Fibroblast of skin of right quadriceps (primary cell): ENCODE data around the gene GPR176.
A peak's percentile ranks its signal among the peaks of the same experiment; 100 is the strongest.

ENCODE experiments used
- DNase-seq: peaks from one replicate; pipeline ENCODE4 v3.0.0-alpha.2; 2013

Gene GPR176

GRCh38 chr15:39888243-39888642 is 31.8 kb downstream of the GPR176 start:
- DNase-seq = no peak

- DNase-seq = peak; percentile 47
Measured at GRCh38 chr15:39887832-39888231, 32.2 kb downstream of the GPR176 start.

GRCh38 chr15:39887211-39887610 is 32.9 kb downstream of the GPR176 start:
- no peak for DNase-seq

GRCh38 chr15:39886418-39886817 is 33.6 kb downstream of the GPR176 start:
- no peak for DNase-seq

GRCh38 chr15:39885099-39885777 is 34.8 kb downstream of the GPR176 start:
- DNase-seq = no peak

- no peak for DNase-seq
Measured at GRCh38 chr15:39884351-39884750, 35.7 kb downstream of the GPR176 start.

GRCh38 chr15:39882602-39883001 is 37.5 kb downstream of the GPR176 start:
- DNase-seq = no peak

- DNase-seq = no peak
Measured at GRCh38 chr15:39881790-39882189, 38.3 kb downstream of the GPR176 start.

- peak; percentile 70 for DNase-seq
Measured at GRCh38 chr15:39880718-39881387, 39.2 kb downstream of the GPR176 start.

GRCh38 chr15:39878406-39878785 is 41.7 kb downstream of the GPR176 start:
- peak; percentile 68 for DNase-seq

- peak; percentile 29 for DNase-seq
Measured at GRCh38 chr15:39874890-39875549, 45.0 kb downstream of the GPR176 start.

GRCh38 chr15:39873978-39874377 is 46.1 kb downstream of the GPR176 start:
- no peak for DNase-seq

GRCh38 chr15:39870537-39870936 is 49.5 kb downstream of the GPR176 start:
- no peak for DNase-seq

GRCh38 chr15:39869858-39870515 is 50.1 kb downstream of the GPR176 start:
- DNase-seq = no peak

- no peak for DNase-seq
Measured at GRCh38 chr15:39869254-39869653, 50.8 kb downstream of the GPR176 start.

GRCh38 chr15:39868396-39868795 is 51.7 kb downstream of the GPR176 start:
- no peak for DNase-seq

GRCh38 chr15:39864116-39864515 is 56.0 kb downstream of the GPR176 start:
- no peak for DNase-seq

- DNase-seq = no peak
Measured at GRCh38 chr15:39860871-39861270, 59.2 kb downstream of the GPR176 start.

GRCh38 chr15:39860200-39860599 is 59.9 kb downstream of the GPR176 start:
- peak; percentile 42 for DNase-seq

- DNase-seq = no peak
Measured at GRCh38 chr15:39859636-39860035, 60.4 kb downstream of the GPR176 start.

GRCh38 chr15:39857132-39857531 is 62.9 kb downstream of the GPR176 start:
- DNase-seq = no peak

- DNase-seq = no peak
Measured at GRCh38 chr15:39856357-39856756, 63.7 kb downstream of the GPR176 start.

- no peak for DNase-seq
Measured at GRCh38 chr15:39855400-39855799, 64.7 kb downstream of the GPR176 start.

GRCh38 chr15:39854161-39854560 is 65.9 kb downstream of the GPR176 start:
- DNase-seq = peak; percentile 65
